Panc1 (cell line): Measurements from ENCODE around the gene SV2B.

Experiments used
- CTCF ChIP-seq: fragments of 450-650 bp; IDR thresholded peaks from 2 replicates; pipeline ENCODE4 v1.5.1; 2017; ENCODE audit warnings: mild to moderate bottlenecking
- POLR2AphosphoS5 ChIP-seq: IDR thresholded peaks from 2 replicates; pipeline ENCODE4 v1.6.1; 2012; ENCODE audit warnings: mild to moderate bottlenecking, low read depth, low read length, moderate library complexity
- REST ChIP-seq, 2 experiments: IDR thresholded peaks; 2 replicates each; pipeline ENCODE4 v1.6.1; 2011 to 2012; ENCODE audit warnings: low read depth in 2 of 2, control low read depth in 1 of 2, low read length in 1 of 2, mild to moderate bottlenecking in 1 of 2, moderate library complexity in 1 of 2; ENCODE audit not compliant: insufficient read depth in 1 of 2
- TCF7L2 ChIP-seq: IDR thresholded peaks from 2 replicates; pipeline ENCODE4 v1.6.1; 2011; ENCODE audit warnings: mild to moderate bottlenecking, low read depth, low read length, inconsistent platforms

GRCh38 chr15:91132079-91132478 lies 32.0 kb downstream of the SV2B start:
- no peak for TF ChIP-seq CTCF
- no peak for TF ChIP-seq POLR2AphosphoS5
- no peak for TF ChIP-seq REST (IDR thresholded peaks at IDR 0.05; ENCODE audit: insufficient read depth in 1 of 2, low read depth in 2 of 2, low read length in 1 of 2)
- no peak for TF ChIP-seq TCF7L2
